ENCODE data around the gene SLC24A3.

DNA sequence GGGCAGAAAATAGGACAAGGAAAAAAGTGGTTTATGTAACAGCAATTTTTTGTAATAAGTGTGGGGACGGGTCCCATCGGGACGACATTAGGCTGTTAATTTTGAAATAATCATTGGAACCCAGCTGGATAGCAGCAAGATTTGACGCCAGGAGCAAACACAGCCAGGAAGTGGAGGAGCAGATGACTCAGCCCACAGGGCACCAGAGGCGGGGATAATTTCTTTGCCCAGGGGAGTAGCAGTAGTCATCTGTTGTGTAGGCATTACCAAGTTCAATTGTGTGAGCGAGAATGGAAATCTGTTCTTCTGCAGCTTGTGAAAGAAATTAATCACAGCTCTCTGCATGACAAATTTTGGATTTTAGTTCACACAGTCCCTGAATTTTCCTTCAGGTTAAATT lies 523.0 kb downstream of the SLC24A3 start:
- TF ChIP-seq, protein P1, sequence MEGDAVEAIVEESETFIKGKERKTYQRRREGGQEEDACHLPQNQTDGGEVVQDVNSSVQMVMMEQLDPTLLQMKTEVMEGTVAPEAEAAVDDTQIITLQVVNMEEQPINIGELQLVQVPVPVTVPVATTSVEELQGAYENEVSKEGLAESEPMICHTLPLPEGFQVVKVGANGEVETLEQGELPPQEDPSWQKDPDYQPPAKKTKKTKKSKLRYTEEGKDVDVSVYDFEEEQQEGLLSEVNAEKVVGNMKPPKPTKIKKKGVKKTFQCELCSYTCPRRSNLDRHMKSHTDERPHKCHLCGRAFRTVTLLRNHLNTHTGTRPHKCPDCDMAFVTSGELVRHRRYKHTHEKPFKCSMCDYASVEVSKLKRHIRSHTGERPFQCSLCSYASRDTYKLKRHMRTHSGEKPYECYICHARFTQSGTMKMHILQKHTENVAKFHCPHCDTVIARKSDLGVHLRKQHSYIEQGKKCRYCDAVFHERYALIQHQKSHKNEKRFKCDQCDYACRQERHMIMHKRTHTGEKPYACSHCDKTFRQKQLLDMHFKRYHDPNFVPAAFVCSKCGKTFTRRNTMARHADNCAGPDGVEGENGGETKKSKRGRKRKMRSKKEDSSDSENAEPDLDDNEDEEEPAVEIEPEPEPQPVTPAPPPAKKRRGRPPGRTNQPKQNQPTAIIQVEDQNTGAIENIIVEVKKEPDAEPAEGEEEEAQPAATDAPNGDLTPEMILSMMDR (IDR thresholded peaks at IDR 0.05), result no peak
- TF ChIP-seq POLR2A (IDR thresholded peaks at IDR 0.05), result no peak
- no peak for TF ChIP-seq EP300 (IDR thresholded peaks at IDR 0.05)
- peak in 2 of 3 donors; percentile 58 to 62 for TF ChIP-seq POLR2AphosphoS5 (IDR thresholded peaks at IDR 0.05)

All from suprapubic skin (tissue), 4 donors.